Measurements from ENCODE around the gene SPINK4. TPM values are rescaled to one million over a fixed set of nuclear protein-coding genes. Genes with fewer than 3 reads are reported as not detected.

SPINK4 gene
- total RNA-seq, 1 donor: not detected

DNA sequence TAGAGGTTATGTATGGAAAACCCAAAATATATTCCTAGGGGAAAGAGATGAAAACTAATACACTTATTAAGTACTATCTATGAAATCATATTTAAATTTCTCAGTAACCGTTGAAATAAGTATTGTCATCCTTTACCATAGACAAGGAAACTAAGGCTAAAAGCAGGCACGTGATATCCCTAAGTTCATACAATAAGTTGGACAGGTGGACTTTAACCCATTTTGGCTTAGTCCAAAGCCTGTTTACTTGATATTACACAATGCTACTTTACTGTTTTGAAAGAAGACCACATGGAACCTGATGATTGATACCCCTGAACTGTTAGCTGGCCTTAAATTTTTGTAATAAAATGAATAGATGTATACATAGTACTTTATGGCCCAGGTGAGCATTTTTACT is 53.8 kb downstream of the SPINK4 start:
- TF ChIP-seq CTCF (IDR thresholded peaks at IDR 0.05; ENCODE audit: insufficient read depth, low read length): no peak
- no peak for DNase-seq (ENCODE audit: low read depth)
- H3K4me3 ChIP-seq (ENCODE audit: low read depth, low read length): no peak overlapping the region

DNA sequence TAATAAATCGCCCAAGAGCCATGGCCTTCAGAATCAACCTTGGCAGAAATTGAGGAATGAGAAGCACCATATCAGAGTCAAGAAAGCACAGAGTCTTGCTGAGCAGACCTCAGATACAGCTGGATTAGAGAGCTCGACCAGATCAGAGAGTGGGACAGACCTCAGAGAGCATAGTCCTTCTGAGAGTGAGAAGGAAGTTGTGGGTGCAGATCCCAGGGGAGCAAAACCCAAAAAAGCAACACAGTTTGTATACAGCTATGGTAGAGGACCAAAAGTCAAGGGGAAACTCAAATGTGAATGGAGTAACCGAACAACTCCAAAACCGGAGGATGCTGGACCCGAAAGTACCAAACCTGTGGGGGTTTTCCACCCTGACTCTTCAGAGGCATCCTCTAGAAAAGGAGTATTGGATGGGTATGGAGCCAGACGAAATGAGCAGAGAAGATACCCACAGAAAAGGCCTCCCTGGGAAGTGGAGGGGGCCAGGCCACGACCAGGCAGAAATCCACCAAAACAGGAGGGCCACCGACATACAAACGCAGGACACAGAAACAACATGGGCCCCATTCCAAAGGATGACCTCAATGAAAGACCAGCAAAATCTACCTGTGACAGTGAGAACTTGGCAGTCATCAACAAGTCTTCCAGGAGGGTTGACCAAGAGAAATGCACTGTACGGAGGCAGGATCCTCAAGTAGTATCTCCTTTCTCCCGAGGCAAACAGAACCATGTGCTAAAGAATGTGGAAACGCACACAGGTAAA is 54.9 kb downstream of the SPINK4 start:
- no peak for DNase-seq (ENCODE audit: low read depth)
- H3K4me3 ChIP-seq (ENCODE audit: low read depth, low read length): no peak overlapping the region
- TF ChIP-seq CTCF (IDR thresholded peaks at IDR 0.05; ENCODE audit: insufficient read depth, low read length): no peak

DNA sequence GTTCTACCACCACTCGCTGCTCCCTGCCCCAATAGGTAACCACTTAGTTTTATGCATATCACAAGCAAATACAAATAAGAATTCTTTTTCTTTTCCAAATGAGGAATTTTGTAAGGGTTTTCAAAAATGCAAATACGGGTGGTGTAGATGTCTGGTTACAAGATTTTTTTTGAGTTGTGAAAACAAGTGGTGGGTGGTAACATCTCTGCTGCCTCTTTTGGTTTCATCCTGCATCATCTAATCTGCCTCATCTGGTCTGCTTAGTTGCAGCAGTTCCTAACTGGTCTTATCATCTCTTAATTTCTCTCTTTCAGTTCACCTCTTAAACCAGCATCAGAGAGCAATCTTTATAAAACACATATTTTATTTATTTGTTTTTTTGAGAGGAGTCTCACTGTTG is 55.6 kb downstream of the SPINK4 start:
- TF ChIP-seq CTCF (IDR thresholded peaks at IDR 0.05; ENCODE audit: insufficient read depth, low read length): no peak
- H3K4me3 ChIP-seq (ENCODE audit: low read depth, low read length): no peak overlapping the region
- no peak for DNase-seq (ENCODE audit: low read depth)

DNA sequence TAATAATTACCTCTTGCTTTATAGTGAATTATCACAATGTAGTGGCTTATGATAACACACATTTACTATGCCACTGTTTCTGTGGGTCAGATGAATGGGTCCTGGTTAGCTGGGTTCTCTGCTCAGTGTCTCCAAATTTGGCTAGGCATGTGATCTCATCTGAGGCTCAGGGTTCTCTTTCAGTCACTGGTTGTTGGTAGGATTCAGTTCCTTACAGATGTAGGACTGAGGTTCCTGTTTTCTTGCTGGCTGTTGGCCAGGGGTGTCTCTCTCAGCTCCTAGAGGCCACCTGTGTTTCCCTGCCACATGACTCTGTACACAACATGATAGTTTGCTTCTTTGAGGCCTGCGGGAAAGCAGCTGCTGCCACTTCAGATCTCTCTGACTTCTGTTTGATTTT is 57.5 kb downstream of the SPINK4 start:
- H3K4me3 ChIP-seq (ENCODE audit: low read depth, low read length): no peak overlapping the region
- DNase-seq (ENCODE audit: low read depth): no peak
- TF ChIP-seq CTCF (IDR thresholded peaks at IDR 0.05; ENCODE audit: insufficient read depth, low read length): no peak

Other genes starting within 250 kb of the SPINK4 start
- 30.5 and 34.1 TPM in 2 replicates for gene APTX, start 238.5 kb upstream of the SPINK4 start, total RNA-seq (ENCODE audit: low replicate concordance)
- gene DNAJA1, start 214.9 kb upstream of the SPINK4 start, total RNA-seq (ENCODE audit: low replicate concordance): 104 and 142 TPM in 2 replicates
- 22.4 and 29.4 TPM in 2 replicates for gene SMU1, start 163.5 kb upstream of the SPINK4 start, total RNA-seq (ENCODE audit: low replicate concordance)
- gene B4GALT1, start 72.8 kb upstream of the SPINK4 start, total RNA-seq (ENCODE audit: low replicate concordance): 40.9 and 41.0 TPM in 2 replicates
- 54.1 and 180 TPM in 2 replicates for gene BAG1, start 24.5 kb downstream of the SPINK4 start, total RNA-seq (ENCODE audit: low replicate concordance)
- 79.0 and 87.4 TPM in 2 replicates for gene CHMP5, start 24.9 kb downstream of the SPINK4 start, total RNA-seq (ENCODE audit: low replicate concordance)
- gene NFX1, start 50.3 kb downstream of the SPINK4 start, total RNA-seq (ENCODE audit: low replicate concordance): 27.5 and 37.2 TPM in 2 replicates
- gene AQP7, start 162.4 kb downstream of the SPINK4 start, total RNA-seq (ENCODE audit: low replicate concordance): 0.09 TPM in 1 of 2 replicates, not detected in the other
- gene AQP3, start 207.4 kb downstream of the SPINK4 start, total RNA-seq (ENCODE audit: low replicate concordance): 0.54 and 1.9 TPM in 2 replicates
- 21.9 and 25.1 TPM in 2 replicates for gene NOL6, start 233.8 kb downstream of the SPINK4 start, total RNA-seq (ENCODE audit: low replicate concordance)